Psoas muscle (tissue), 8 donors: ENCODE results near the gene GID8. TPM values are rescaled to one million over a fixed set of nuclear protein-coding genes. Genes with fewer than 3 reads are reported as not detected.
"Not testable (repeated sequence)": the region's sequence is repeated elsewhere in the genome, so short reads cannot be mapped to it uniquely, and the experiment has no call there.

Source experiments
- ATAC-seq, 4 donors: fragments of 200-7000 bp; cut with Tn5 transposase; one replicate each; pipeline ENCODE4 v1.9.1; 2020; ENCODE audit warnings: moderate library complexity in 3 of 4, mild to moderate bottlenecking in 2 of 4
- DNase-seq, 2 donors: peaks; one replicate each; pipeline ENCODE4 v3.0.0-alpha.2; 2020
- H3K27ac ChIP-seq: fragments of 200-600 bp; one replicate; pipeline ENCODE4 v1.8.0; 2022
- H3K27me3 ChIP-seq, 3 donors: fragments of 200-600 bp in 1 of 3; one replicate each; pipeline versions ENCODE4 v1.6.1 to v1.8.0; 2013 to 2022; ENCODE audit warnings: low read length in 2 of 3, mild to moderate bottlenecking in 2 of 3, moderate library complexity in 1 of 3; ENCODE audit not compliant: insufficient read depth in 3 of 3
- H3K36me3 ChIP-seq, 2 donors: fragments of 200-600 bp in 1 of 2; one replicate each; pipeline versions ENCODE4 v1.6.1 to v1.8.0; 2013 to 2022; ENCODE audit warnings: low read depth in 1 of 2, mild to moderate bottlenecking in 1 of 2, moderate library complexity in 1 of 2; ENCODE audit not compliant: insufficient read depth in 1 of 2
- H3K4me1 ChIP-seq: fragments of 200-600 bp; one replicate; pipeline ENCODE4 v1.8.0; 2022
- H3K4me3 ChIP-seq: fragments of 200-600 bp; one replicate; pipeline ENCODE4 v1.8.0; 2022; ENCODE audit warnings: mild to moderate bottlenecking
- H3K9me3 ChIP-seq: fragments of 200-600 bp; one replicate; pipeline ENCODE4 v1.8.0; 2022
- WGBS, 3 donors: extraction: QIAGEN DNeasy Blood & Tissue Kit; methylation state at CpG; one replicate each; pipeline versions ENCODE4 v1.1.6 to v1.1.7; 2013; 5-methylcytosine and 5-hydroxymethylcytosine counted together
- intact Hi-C, 2 donors: fragments of 100-400 bp; cut with DNase I; formaldehyde crosslinking; loops; one replicate each; pipeline versions ENCODE4 v1.11.0 to v1.14.2; 2022
- polyA plus RNA-seq, 3 donors: library from polyadenylated mRNA; stranded (reverse); fragments of 200-250 nt; gene quantifications; one replicate each; pipeline ENCODE4 v1.2.3, GENCODE V29; 2013
- total RNA-seq, 4 donors: library from RNA; stranded (reverse); fragmentation: NEBNext Ultra II Directional in 2 of 4; extraction: Animal tissue kit (Norgen Biotek cat#: 25700) in 2 of 4; gene quantifications; one replicate each; pipeline versions ENCODE4 v1.2.1 to v1.2.4, GENCODE V29; 2021 to 2023
- TF ChIP-seq, protein P1 (sequence below): fragments of 200-600 bp; IDR thresholded peaks from one replicate; pipeline ENCODE4 v1.8.0; 2022; ENCODE audit warnings: antibody characterized with exemption
- donor health status: healthy with polysubstance abuse.
- donor health status: DM: no; HTN: no; CAD: no; lungs with moderate emphysema.
- donor health status: Bipolar disorder and iron deficiency.
- donor health status: healthy.
- donor health status: DM: yes; HTN: yes; CAD: no.
- donor health status: DM: no; HTN: no; CAD: no.
- donor health status: DM: no; HTN: no; CAD: no.
- donor health status: DM: yes; HTN: yes; CAD: no.

Gene GID8
- total and polyA plus RNA-seq, 7 donors, result 7.3 to 15.9 (median 14.2) TPM

DNA sequence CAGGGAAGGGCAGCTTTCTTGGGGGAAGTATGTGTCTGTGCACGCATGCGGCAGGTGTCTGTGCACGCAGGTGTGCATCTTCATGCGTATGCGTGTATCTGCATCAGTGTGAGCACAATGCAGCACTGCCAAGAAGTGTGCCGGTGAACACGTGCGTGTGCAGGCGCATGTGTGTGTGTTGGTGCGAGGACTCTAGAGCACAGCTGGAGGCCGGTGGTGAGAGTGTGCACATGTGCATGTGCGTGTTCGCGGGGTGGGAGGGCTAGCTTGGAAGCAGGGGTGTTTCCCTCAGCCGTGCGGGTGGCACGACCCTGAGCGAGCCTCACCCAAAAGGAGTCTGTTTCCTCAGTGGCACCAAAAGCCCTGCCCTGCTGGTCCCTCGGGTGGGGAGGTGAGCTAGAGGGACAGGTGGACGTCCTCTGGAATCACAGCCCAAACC lies 22.1 kb downstream of the GID8 start:
- Histone ChIP-seq H3K4me1 (no peaks in the 10 kb centered on the region), H3K4me3 (no peak overlapping the region), H3K36me3 (no peaks in the 10 kb centered on the region), H3K27ac (no peak overlapping the region), H3K9me3 (no peaks in the 10 kb centered on the region), H3K27me3 (no peaks in the 10 kb centered on the region)
- DNase-seq (no peak), ATAC-seq (no peak)
- TF ChIP-seq, protein P1, sequence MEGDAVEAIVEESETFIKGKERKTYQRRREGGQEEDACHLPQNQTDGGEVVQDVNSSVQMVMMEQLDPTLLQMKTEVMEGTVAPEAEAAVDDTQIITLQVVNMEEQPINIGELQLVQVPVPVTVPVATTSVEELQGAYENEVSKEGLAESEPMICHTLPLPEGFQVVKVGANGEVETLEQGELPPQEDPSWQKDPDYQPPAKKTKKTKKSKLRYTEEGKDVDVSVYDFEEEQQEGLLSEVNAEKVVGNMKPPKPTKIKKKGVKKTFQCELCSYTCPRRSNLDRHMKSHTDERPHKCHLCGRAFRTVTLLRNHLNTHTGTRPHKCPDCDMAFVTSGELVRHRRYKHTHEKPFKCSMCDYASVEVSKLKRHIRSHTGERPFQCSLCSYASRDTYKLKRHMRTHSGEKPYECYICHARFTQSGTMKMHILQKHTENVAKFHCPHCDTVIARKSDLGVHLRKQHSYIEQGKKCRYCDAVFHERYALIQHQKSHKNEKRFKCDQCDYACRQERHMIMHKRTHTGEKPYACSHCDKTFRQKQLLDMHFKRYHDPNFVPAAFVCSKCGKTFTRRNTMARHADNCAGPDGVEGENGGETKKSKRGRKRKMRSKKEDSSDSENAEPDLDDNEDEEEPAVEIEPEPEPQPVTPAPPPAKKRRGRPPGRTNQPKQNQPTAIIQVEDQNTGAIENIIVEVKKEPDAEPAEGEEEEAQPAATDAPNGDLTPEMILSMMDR, result no peak
- WGBS, 3 donors, result 87 to 89% (median 88%) methylated on average over 20 of the region's 20 CpGs
- intact Hi-C loops, result no loop called here

DNA sequence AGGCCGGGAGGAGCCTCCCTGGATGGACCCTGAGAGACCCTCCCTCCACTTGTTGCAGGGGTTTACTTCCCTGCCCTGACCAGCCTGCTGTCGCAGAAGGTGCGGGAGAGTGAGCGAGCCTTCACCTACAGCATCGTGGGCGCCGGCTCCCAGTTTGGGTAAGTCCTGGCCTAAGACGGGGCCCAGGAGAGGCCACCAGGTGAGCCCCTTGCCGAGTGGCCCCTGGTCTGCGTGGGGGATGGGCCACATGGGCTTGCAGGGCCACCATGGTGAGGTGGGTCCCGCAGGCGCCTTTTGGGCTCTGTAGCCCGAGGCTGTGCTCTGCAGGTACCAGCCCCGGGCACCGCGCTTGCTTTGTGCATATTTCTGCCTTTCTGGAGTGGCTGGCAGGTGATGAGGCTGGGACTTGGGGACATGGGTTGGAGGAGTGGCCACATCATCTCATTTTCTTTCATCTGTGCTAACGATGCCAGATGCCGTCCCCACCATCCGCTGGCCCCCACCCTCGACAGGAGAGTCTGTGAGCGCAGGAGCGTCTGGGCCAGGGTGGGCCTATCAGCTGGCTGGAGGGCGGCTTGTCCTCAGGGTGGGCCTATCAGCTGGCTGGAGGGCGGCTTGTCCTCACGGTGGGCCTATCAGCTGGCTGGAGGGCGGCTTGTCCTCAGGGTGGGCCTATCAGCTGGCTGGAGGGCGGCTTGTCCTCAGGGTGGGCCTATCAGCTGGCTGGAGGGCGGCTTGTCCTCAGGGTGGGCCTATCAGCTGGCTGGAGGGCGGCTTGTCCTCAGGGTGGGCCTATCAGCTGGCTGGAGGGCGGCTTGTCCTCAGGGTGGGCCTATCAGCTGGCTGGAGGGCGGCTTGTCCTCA lies 22.7 kb downstream of the GID8 start:
- H3K27me3 ChIP-seq, intact Hi-C loops, H3K27ac ChIP-seq, H3K4me1 ChIP-seq, H3K36me3 ChIP-seq, H3K9me3 ChIP-seq, DNase-seq, H3K4me3 ChIP-seq, ATAC-seq: not testable (repeated sequence)
- 86 to 92% (median 86%) methylated on average over 23 to 26 of the region's 31 CpGs for WGBS, 3 donors

DNA sequence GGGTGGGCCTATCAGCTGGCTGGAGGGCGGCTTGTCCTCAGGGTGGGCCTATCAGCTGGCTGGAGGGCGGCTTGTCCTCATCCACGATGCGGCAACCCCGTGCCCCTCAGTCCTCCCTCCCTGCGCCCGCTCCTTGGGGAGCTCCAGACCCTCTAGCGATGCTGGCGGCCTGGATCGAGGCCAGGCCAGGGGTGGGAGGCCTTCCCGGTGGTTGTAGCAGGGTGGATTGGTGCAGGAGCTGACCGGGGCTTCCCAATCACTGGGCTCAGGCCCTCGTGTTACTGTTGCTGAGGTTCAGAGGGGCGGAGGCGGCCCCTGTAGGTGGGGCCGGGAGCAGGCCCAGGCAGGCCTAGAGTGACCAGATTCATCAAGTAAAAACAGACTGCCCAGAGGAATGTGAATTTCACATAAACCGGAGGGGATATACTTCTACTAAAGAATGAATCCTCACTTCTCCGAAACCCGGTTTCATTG lies 23.4 kb downstream of the GID8 start:
- Histone ChIP-seq H3K4me3 (no peak overlapping the region), H3K27ac (no peak overlapping the region), H3K27me3 (no peaks in the 10 kb centered on the region), H3K4me1 (no peaks in the 10 kb centered on the region), H3K9me3 (no peaks in the 10 kb centered on the region), H3K36me3 (no peaks in the 10 kb centered on the region)
- WGBS, 3 donors, result 72 to 86% (median 81%) methylated on average over 18 to 19 of the region's 19 CpGs
- TF ChIP-seq, protein P1, result no peak
- ATAC-seq, result no peak
- DNase-seq, result no peak
- intact Hi-C loops, result no loop called here

DNA sequence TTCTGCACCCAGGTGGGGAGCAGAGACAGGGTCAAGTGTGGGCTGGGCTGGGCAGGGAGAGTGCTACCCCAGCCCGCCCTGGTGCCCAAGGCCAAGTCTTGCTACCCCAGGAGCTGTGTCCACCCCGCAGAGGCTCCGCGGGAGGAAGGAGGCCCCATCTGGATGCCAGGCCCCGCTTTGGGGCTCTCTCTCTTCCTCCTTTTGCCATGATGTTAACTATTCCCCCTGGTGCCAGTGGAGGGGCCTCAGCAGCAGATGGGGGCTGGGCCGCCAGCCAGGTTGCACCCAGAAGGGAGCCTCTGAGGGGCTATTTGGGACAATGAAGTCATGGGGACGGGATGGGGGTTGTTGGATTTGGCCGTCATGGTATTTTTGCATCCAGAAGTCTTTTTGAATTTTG lies 23.9 kb downstream of the GID8 start:
- no peaks in the 10 kb centered on the region for H3K9me3 ChIP-seq
- DNase-seq (no peak), ATAC-seq (no peak)
- WGBS, 3 donors, result 92 to 95% (median 94%) methylated on average over 8 of the region's 8 CpGs
- no peaks in the 10 kb centered on the region for H3K36me3 ChIP-seq
- H3K4me1 ChIP-seq, result no peaks in the 10 kb centered on the region
- intact Hi-C loops, result no loop called here
- no peak overlapping the region for H3K27ac ChIP-seq
- TF ChIP-seq, protein P1, result no peak
- no peak overlapping the region for H3K4me3 ChIP-seq
- H3K27me3 ChIP-seq, result no peaks in the 10 kb centered on the region

DNA sequence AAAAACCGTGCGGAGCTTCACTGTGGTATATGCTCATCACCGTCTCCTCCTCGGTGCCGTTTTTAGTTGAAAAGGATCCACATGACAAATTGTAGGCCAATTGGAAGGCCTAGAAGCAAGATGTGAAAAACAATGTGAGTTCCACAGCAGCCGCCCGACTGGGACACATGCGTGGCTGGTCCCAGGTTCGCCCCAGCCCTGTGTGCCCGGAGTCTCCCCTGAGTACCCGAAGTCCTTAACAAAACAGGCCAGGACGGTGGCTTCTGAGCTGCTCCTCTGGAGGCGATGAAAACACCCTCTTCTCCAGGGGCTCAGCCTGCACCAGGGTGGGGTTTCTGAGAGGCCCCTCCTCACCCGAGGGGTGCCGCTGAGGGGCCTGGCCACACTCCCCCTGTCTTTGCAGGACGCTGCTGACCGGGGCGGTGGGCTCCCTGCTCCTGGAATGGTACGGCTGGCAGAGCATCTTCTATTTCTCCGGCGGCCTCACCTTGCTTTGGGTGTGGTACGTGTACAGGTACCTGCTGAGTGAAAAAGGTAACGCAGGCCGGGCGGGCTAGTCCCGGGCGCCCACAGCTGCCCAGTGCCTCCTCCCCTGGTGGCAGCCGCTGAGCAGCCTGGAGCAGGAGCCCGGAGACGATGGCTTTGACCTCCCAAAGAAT lies 24.4 kb downstream of the GID8 start:
- TF ChIP-seq, protein P1, result no peak
- no peak for DNase-seq
- intact Hi-C loops, result no loop called here
- no peak overlapping the region for H3K4me3 ChIP-seq
- H3K27ac ChIP-seq, result no peak overlapping the region
- no peaks in the 10 kb centered on the region for H3K4me1 ChIP-seq
- WGBS, 3 donors, result 91 to 93% (median 92%) methylated on average over 27 to 30 of the region's 30 CpGs
- no peak for ATAC-seq
- H3K27me3 ChIP-seq, result no peaks in the 10 kb centered on the region
- no peaks in the 10 kb centered on the region for H3K36me3 ChIP-seq
- no peaks in the 10 kb centered on the region for H3K9me3 ChIP-seq
